Activated CD8-positive, alpha-beta T cell treated with anti-CD3 and anti-CD28 coated beads, Interleukin-2, amount 10 ng/mL, durations not matched to agents 7 days and 5 days (primary cell): ENCODE data around the gene MAMDC2. TPM values are rescaled to one million over a fixed set of nuclear protein-coding genes. Genes with fewer than 3 reads are reported as not detected.
A peak's percentile ranks its signal among the peaks of the same experiment; 100 is the strongest.

Experiments
- ATAC-seq: fragments of 150-1000 bp; cut with Tn5 transposase; one replicate; pipeline ENCODE4 v1.10.0; 2021; ENCODE audit warnings: moderate library complexity
- CTCF ChIA-PET: fragments of 350-600 bp; sonication (Branson Sonifier 250); formaldehyde crosslinking; loops from one replicate; lab custom pipeline; 2021; ENCODE audit warnings: antibody characterized with exemption; lab: Charles Lee
- POLR2A ChIA-PET: fragments of 350-600 bp; sonication (Branson Sonifier 250); formaldehyde crosslinking; loops from one replicate; lab custom pipeline; 2021; ENCODE audit warnings: antibody characterized with exemption; lab: Charles Lee
- DNase-seq: peaks from one replicate; pipeline ENCODE4 v3.0.0-alpha.2; 2020
- H3K27ac Mint-ChIP-seq: one replicate; pipeline ENCODE4 v1.8.0; 2021; ENCODE audit warnings: mild to moderate bottlenecking, mixed read lengths
- H3K27me3 Mint-ChIP-seq: one replicate; pipeline ENCODE4 v1.8.0; 2021; ENCODE audit warnings: low read depth, mixed read lengths
- H3K36me3 Mint-ChIP-seq: one replicate; pipeline ENCODE4 v1.8.0; 2021; ENCODE audit warnings: low read depth, mixed read lengths
- H3K4me1 Mint-ChIP-seq: one replicate; pipeline ENCODE4 v1.8.0; 2021; ENCODE audit warnings: low read depth, mixed read lengths
- H3K4me3 Mint-ChIP-seq: one replicate; pipeline ENCODE4 v1.8.0; 2021; ENCODE audit warnings: mild to moderate bottlenecking, mixed read lengths
- H3K9me3 Mint-ChIP-seq: one replicate; pipeline ENCODE4 v1.8.0; 2022; ENCODE audit warnings: mixed read lengths; ENCODE audit not compliant: insufficient read depth
- total RNA-seq, 2 experiments: library from RNA; stranded (reverse); gene quantifications; one replicate each; pipeline ENCODE4 v1.2.3, GENCODE V29; 2021

The MAMDC2 gene
- total RNA-seq, 2 experiments from 2014 or later: not detected

DNA sequence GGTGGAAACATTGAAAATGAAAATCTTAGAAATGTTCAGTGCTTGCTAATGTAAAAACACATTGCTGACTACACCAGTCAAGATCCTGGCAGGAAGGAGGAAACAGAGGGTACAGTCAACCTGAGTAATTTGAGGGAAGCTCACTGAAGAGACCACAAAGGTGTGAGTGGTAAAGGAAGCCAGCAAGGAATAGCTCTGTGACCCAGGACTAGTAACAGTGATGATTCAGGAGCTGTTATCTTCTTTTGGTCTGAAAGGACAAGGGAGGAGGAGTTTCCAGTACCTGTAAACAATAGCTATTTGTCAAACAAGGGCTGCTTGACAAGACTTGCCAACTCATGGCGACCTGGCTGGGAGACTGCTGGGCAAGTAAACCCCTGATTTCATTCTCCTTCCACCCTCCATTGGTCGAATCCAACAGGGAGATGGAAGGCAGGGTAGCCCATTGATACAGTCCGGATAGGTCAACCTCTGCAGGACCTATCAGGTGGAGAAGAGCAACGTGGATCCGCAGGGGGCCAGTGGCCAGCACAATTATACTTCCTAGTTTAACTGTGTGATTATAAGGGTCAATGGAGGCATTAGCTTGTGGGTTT, 68.1 kb downstream of the MAMDC2 start:
- Mint-ChIP-seq H3K4me1 (no peaks in the 10 kb centered on the region), H3K4me3 (no peak overlapping the region), H3K36me3 (no peaks in the 10 kb centered on the region), H3K27ac (no peak overlapping the region), H3K27me3 (peaks cover 13% of the 10 kb centered on the region), H3K9me3 (no peaks in the 10 kb centered on the region)
- ATAC-seq (no peak), DNase-seq (no peak)
- CTCF ChIA-PET: interaction anchor here (1.0 to 6.1 kb wide), 31 partner anchors 9 to 1137 kb away, joined by 3 to 61 read pairs (median 5); no protein-coding TSS in a partner anchor
- POLR2A ChIA-PET: no interaction called here

DNA sequence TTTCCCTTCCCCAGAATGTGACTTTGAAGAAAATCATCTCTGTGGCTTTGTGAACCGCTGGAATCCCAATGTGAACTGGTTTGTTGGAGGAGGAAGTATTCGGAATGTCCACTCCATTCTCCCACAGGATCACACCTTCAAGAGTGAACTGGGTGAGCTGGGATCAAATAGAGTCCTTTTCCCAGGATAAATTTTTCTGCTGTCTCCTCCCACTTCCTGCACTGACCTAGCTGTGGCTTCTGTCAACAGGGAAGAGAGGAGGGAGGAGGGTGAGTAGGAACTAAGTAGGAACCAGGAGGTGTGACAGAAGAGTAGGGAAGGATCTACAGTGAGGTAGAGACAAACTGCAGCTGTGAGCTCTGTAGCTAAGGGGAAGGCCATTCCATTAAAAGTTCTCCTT, 69.3 kb downstream of the MAMDC2 start:
- Mint-ChIP-seq H3K36me3 (no peaks in the 10 kb centered on the region), H3K4me3 (no peak overlapping the region), H3K4me1 (no peaks in the 10 kb centered on the region), H3K27ac (no peak overlapping the region), H3K27me3 (peaks cover 15% of the 10 kb centered on the region), H3K9me3 (no peaks in the 10 kb centered on the region)
- ATAC-seq (no peak), DNase-seq (no peak)
- POLR2A ChIA-PET: no interaction called here
- CTCF ChIA-PET: interaction anchor here (0.6 to 6.1 kb wide), 19 partner anchors 9 to 371 kb away, joined by 3 to 61 read pairs (median 4); no protein-coding TSS in a partner anchor

DNA sequence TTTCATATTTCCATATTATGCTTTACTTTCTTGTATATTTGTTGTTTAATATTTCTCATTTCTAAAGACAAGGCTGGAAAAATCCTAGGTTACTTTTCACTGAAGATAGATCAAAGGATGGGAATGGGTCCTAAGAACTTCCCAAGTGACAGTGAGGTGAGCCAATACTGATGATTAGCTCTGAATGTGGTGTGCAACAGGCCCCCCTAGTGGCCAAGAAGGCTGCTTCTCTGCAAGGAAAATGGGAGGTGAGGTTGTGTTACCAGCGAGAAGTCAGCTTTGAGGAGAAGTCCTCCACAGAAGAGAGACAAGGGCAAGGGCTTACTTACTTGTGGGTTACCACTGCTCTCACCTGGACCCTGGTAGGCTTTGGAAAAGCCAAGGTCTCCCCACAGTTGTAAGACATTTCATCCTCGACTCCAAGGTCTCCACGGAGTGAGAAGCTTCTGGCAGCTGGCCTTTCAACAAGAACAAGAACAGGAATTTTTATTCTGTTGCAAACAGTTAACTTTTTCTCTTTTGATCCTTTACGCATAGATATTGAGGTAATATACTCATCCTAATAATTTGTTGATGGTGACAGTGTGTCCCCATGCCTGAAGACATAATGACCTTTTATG, 69.9 kb downstream of the MAMDC2 start:
- Mint-ChIP-seq H3K4me1 (no peaks in the 10 kb centered on the region), H3K36me3 (no peaks in the 10 kb centered on the region), H3K9me3 (no peaks in the 10 kb centered on the region), H3K27ac (no peak overlapping the region), H3K4me3 (no peak overlapping the region), H3K27me3 (peaks cover 12% of the 10 kb centered on the region)
- ATAC-seq (no peak), DNase-seq (peak; percentile 40)
- CTCF ChIA-PET: interaction anchor here (0.6 to 6.1 kb wide), 20 partner anchors 9 to 371 kb away, joined by 3 to 61 read pairs (median 4); no protein-coding TSS in a partner anchor
- POLR2A ChIA-PET: no interaction called here

DNA sequence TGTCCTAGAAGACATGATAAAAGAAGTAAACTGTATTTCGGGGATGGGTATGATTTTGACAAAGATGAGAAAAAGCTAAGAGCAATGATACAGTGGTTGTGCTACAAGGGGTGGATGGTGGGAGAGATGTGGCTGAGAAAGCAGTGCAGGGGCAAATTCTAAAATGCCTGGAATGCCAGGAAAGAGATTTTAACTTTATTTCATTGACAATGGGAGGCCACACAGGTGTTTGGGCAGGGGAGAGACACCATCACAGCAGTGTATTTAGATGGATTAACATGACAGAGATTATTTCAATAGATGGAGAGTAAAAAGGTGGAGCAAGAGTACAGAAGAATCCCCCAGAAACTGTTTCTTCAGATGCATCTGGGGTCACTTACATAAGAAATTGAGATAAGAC, 71.2 kb downstream of the MAMDC2 start:
- POLR2A ChIA-PET: no interaction called here
- H3K4me1 Mint-ChIP-seq: no peaks in the 10 kb centered on the region

DNA sequence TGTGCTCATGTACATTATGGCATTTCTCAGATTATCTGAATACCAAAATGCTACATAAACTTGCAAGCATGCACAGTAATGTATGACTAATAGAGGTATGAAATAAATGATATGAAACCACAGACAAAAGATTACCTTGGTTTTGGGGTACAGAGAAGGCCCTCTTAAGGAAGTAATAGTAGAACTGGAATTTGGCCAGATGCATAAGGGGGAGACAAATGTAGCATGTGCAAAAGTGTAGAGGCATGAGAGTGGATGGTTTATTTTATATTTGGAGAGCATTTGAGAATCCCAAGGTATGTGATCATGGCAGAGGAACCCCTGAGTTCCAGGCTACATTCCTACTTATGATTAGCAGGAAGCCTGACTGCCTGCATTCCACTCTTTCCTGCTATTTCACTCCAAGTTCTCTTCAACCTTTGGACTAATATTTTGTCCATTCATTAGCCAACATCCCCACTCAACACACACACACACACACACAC, 74.2 kb downstream of the MAMDC2 start:
- H3K27ac Mint-ChIP-seq: no peak overlapping the region
- H3K4me3 Mint-ChIP-seq: no peak overlapping the region
- no peak for ATAC-seq
- ChIA-PET CTCF (no interaction called here), POLR2A (no interaction called here)
- H3K9me3 Mint-ChIP-seq: no peaks in the 10 kb centered on the region
- DNase-seq: no peak
- H3K36me3 Mint-ChIP-seq: no peaks in the 10 kb centered on the region
- H3K27me3 Mint-ChIP-seq: peaks cover 8% of the 10 kb centered on the region
- H3K4me1 Mint-ChIP-seq: no peaks in the 10 kb centered on the region

More for the DNA sequence above, 71.2 kb downstream of the MAMDC2 start:
- no peak overlapping the region for H3K4me3 Mint-ChIP-seq
- DNase-seq (no peak), ATAC-seq (no peak)
- peaks cover 13% of the 10 kb centered on the region for H3K27me3 Mint-ChIP-seq
- no peak overlapping the region for H3K27ac Mint-ChIP-seq
- H3K9me3 Mint-ChIP-seq: no peaks in the 10 kb centered on the region
- CTCF ChIA-PET: interaction anchor here (1.8 to 6.1 kb wide), 2 partner anchors 8 to 144 kb away, joined by 8 to 61 read pairs; no protein-coding TSS in a partner anchor
- no peaks in the 10 kb centered on the region for H3K36me3 Mint-ChIP-seq

DNA sequence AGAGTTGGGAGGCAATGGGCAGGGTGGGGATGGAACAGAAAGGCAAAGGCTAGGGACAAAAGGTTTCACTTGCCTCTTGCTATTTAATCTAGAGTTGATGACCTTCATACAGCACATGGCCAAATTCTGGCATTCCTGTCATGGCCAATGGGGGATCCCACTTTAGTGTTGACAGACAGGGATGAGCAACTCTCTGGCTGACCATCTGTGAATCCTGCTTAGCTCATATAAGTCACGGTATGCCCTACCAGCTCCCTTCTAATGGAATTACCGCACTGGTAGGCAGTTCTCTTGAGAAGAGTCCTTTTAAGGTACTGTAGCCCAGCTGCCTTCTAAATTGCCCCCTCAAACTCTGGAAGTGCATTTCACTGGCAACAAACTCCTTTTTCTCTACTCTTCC, 76.1 kb downstream of the MAMDC2 start:
- Mint-ChIP-seq H3K27me3 (peaks cover 6% of the 10 kb centered on the region), H3K27ac (no peak overlapping the region), H3K4me3 (no peak overlapping the region), H3K4me1 (no peaks in the 10 kb centered on the region), H3K9me3 (no peaks in the 10 kb centered on the region), H3K36me3 (no peaks in the 10 kb centered on the region)
- no peak for ATAC-seq
- no peak for DNase-seq
- ChIA-PET POLR2A (no interaction called here), CTCF (interaction anchor here (0.6 kb wide), 1 partner anchor 671 kb away, joined by 4 read pairs; no protein-coding TSS in a partner anchor)

DNA sequence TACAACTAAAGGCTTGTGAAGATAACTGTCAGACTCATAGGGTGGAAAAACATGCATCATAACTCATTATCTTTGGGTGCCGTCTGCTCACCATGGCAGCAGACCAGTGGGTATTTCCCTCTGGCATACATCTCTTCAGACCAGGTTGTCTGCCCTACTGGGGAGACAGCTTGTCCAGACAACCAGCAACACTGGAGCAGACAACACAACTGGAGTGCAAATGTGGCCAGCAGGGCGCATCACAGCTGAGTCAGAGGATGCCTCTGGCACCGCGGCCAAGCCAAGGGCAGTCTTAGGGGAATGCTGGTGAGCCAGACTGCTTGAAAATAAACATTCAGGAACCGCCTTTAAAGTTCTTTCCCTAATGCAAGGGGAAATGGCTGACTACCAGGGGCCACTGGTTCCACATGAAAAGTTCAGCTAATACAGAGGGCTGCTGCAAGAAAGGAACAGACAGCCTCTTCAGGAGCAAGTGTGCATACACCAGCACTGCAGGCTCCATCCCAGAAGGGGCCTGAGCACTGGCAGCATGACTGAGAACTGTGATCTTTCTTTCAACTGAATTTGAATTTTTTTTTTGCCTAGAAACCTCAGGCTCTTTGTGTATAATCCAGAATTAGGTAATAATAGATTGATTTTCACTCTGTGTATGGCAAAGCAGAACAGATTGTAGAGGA, 77.3 kb downstream of the MAMDC2 start:
- DNase-seq (no peak), ATAC-seq (no peak)
- peaks cover 4% of the 10 kb centered on the region for H3K27me3 Mint-ChIP-seq
- POLR2A ChIA-PET: no interaction called here
- H3K9me3 Mint-ChIP-seq: no peaks in the 10 kb centered on the region
- H3K4me3 Mint-ChIP-seq: no peak overlapping the region
- CTCF ChIA-PET: interaction anchor here (0.6 to 1.7 kb wide), 2 partner anchors 9 to 132 kb away, joined by 3 to 9 read pairs; no protein-coding TSS in a partner anchor
- H3K36me3 Mint-ChIP-seq: no peaks in the 10 kb centered on the region
- no peaks in the 10 kb centered on the region for H3K4me1 Mint-ChIP-seq
- H3K27ac Mint-ChIP-seq: no peak overlapping the region

DNA sequence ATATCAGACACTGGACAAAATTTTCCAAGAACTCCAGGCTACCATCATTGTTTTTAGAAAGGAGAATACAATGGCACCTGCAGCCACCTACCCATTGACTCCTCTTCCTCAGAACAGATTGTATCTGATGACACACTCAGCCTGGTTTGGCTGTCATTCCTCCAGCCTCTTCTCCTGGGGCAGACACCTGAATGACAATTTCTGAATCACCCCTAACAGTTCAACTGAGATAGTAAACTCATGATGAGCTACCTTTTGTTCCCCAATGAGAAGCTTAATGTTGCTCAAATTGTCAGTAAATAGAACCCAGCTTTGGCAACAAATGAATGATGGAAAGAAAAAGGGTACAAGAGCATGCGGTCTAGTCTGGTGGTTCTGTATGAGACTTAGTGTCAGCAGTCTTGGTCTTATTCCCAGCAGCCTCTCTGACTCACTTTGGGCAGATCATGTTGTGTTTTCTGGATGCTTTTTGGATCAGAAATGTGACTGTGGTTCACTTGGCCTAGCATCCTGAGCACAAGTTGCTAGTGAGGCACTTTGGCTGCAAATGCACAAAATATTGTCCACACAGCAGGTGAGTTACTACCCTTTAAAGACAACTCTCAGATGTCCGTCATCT, 78.3 kb downstream of the MAMDC2 start:
- Mint-ChIP-seq H3K36me3 (no peaks in the 10 kb centered on the region), H3K27ac (no peak overlapping the region), H3K4me1 (no peaks in the 10 kb centered on the region), H3K4me3 (no peak overlapping the region), H3K9me3 (no peaks in the 10 kb centered on the region), H3K27me3 (peaks cover 4% of the 10 kb centered on the region)
- no peak for DNase-seq
- no peak for ATAC-seq
- ChIA-PET POLR2A (no interaction called here), CTCF (interaction anchor here (0.6 to 3.8 kb wide), 4 partner anchors 8 to 131 kb away, joined by 3 to 18 read pairs (median 8); no protein-coding TSS in a partner anchor)

DNA sequence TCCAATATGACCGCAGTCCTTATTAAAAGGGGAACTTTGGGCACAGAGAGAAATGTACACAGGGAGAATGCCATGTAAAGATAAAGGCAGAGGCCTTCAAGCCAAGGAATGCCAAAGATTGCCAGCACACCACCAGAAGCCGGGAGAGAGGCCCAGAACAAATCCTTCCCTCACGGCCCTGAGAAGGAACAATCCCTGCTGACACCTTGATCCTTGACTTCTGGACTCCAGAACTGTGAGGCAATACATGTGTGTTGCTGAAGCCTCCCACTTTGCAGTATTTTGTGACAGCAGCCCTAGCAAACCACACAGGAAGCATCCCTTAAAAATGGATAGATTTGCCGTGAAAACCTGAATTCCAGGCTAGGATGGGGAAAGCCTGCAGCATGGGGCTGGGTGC, 80.0 kb downstream of the MAMDC2 start:
- Mint-ChIP-seq H3K4me1 (no peaks in the 10 kb centered on the region), H3K4me3 (no peak overlapping the region), H3K27ac (no peak overlapping the region), H3K9me3 (no peaks in the 10 kb centered on the region), H3K36me3 (no peaks in the 10 kb centered on the region), H3K27me3 (peaks cover 2% of the 10 kb centered on the region)
- POLR2A ChIA-PET: no interaction called here
- CTCF ChIA-PET: interaction anchor here (3.8 kb wide), 1 partner anchor 13 kb away, joined by 18 read pairs; no protein-coding TSS in a partner anchor
- DNase-seq: no peak
- ATAC-seq: no peak

DNA sequence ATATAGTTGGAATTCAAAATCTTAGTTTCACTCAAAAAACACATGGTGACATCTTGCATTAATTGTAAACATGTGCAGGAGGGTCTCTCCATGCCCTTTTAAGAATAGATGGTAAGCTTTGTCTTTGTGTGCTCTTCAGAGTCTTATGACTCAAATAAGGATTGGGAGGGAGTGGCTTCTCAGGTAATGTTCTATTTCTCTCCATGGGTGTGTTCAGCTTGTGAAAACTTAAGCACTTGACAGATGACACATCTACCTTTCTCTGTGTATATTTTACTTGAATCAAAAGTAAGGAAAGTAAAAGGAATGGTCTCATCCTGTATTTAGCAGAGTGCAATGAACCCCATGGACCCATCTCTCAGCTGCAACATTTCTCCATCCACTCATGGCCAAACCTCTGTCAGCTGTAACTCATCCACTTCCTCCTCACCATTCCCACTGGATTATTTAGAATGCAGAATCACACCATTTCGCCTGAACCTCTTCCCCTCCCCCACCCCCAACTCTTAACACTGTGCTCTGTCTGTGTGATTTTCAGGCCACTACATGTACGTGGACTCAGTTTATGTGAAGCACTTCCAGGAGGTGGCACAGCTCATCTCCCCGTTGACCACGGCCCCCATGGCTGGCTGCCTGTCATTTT, 82.1 kb downstream of the MAMDC2 start:
- ChIA-PET POLR2A (no interaction called here), CTCF (interaction anchor here (1.1 to 3.8 kb wide), 2 partner anchors 12 to 15 kb away, joined by 4 to 18 read pairs; no protein-coding TSS in a partner anchor)
- H3K4me1 Mint-ChIP-seq: no peaks in the 10 kb centered on the region

DNA sequence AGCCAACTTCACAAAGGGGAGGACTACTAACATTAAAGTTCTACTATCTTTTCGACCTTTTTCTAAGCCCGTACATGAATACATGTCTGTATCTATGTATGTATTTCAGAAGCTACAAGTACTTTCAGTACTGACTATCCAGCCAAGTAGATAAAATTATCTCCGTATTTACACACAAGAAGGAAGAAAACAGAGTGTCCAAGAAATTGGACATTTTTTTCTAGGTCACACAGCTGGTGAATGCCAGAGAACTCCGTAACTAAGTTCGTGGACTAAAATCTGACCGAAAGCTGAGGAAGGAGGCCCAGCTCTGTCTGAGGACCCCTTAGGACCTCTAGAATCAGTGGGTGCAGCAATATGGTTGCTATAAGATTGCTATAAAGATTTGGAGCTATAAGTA, 83.4 kb downstream of the MAMDC2 start:
- H3K9me3 Mint-ChIP-seq: no peaks in the 10 kb centered on the region
- DNase-seq (no peak), ATAC-seq (no peak)
- H3K27ac Mint-ChIP-seq: no peak overlapping the region
- no peaks in the 10 kb centered on the region for H3K27me3 Mint-ChIP-seq
- H3K4me1 Mint-ChIP-seq: no peaks in the 10 kb centered on the region
- H3K36me3 Mint-ChIP-seq: no peaks in the 10 kb centered on the region
- ChIA-PET CTCF (interaction anchor here (0.8 kb wide), 1 partner anchor 14 kb away, joined by 5 read pairs; no protein-coding TSS in a partner anchor), POLR2A (no interaction called here)
- no peak overlapping the region for H3K4me3 Mint-ChIP-seq

More for the DNA sequence above, 82.1 kb downstream of the MAMDC2 start:
- H3K9me3 Mint-ChIP-seq: no peaks in the 10 kb centered on the region
- no peaks in the 10 kb centered on the region for H3K36me3 Mint-ChIP-seq
- H3K4me3 Mint-ChIP-seq: no peak overlapping the region
- DNase-seq: no peak
- H3K27ac Mint-ChIP-seq: no peak overlapping the region
- ATAC-seq: no peak
- H3K27me3 Mint-ChIP-seq: no peaks in the 10 kb centered on the region
